GM19023 (cell line): Measurements from ENCODE around the gene ZBTB20.
"Not testable (repeated sequence)": the region's sequence is repeated elsewhere in the genome, so short reads cannot be mapped to it uniquely, and the experiment has no call there.

Experiments
- ATAC-seq: cut with Tn5 transposase; IDR thresholded peaks from one replicate; pipeline ENCODE4 v1.9.1; 2021; ENCODE audit warnings: mild to moderate bottlenecking, moderate library complexity; ENCODE audit not compliant: unreplicated experiment

ZBTB20 gene

GRCh38 chr3:115148142-115148790, 1.2 kb upstream of the ZBTB20 start:
- peak; percentile 2 for ATAC-seq

- ATAC-seq = peak; percentile 79
Measured at GRCh38 chr3:115147329-115148141, 447 bp upstream of the ZBTB20 start.

DNA sequence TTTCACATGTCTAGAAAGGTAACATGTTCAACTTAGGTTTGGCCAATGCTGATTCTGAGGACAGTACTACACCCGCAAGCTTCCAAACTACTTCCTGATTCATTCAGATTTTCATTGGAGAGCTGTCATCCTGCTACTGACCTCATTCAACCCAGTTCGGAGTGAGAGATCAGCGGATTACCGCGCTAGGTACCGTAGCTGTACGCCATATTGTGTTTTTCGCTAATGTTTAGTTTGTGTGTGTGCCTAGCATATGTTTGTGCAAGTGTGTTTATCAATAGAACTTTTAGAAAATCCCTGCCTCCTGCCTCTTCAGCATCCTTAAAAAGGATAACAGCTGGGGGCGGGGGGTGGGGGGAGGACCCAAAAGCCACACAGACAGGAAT, 1.1 kb downstream of the ZBTB20 start:
- no peak for ATAC-seq

- ATAC-seq = peak; percentile 69
Measured at GRCh38 chr3:115141033-115141757, 5.9 kb downstream of the ZBTB20 start.

GRCh38 chr3:115139072-115139471, 8.0 kb downstream of the ZBTB20 start:
- no peak for ATAC-seq

- no peak for ATAC-seq
Measured at GRCh38 chr3:115134648-115135347, 12.3 kb downstream of the ZBTB20 start.

DNA sequence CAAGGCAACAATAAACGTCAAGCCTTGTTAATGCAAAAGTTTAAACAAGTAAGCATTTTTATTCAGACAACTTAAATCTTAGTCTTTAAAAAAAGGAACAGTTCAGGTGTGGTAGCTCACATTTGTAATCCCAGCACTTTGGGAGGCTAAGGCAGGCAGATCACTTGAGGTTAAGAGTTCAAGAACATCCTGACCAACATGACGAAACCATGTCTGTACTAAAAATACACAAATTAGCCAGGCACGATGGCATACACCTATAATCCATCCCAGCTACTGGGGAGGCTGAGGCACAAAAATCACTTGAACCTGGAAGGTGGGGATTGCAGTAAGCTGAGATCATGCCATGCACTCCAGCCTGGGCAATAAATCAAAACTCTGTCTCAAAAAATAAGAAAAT, 19.9 kb downstream of the ZBTB20 start:
- no peak for ATAC-seq

GRCh38 chr3:115120597-115120996, 26.5 kb downstream of the ZBTB20 start:
- ATAC-seq = no peak

DNA sequence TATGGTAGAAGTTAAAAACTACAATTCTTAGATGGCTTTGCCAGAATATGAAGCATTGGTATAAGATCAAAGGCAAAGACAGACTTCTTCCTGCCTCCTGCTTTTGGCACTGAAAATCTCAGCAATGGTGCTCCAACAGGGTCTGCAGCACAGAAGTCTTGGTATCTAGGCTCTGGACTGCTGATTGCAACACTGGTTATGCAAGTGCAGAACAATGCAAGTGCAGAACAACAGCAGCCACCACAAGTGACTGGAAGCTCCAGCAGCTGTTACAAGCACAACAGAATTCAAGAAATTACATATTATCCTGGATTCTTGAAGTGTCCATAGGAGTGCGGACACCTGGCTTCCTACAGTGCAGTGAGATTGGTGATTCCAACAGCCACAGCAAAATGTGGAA, 33.7 kb downstream of the ZBTB20 start:
- ATAC-seq = no peak

DNA sequence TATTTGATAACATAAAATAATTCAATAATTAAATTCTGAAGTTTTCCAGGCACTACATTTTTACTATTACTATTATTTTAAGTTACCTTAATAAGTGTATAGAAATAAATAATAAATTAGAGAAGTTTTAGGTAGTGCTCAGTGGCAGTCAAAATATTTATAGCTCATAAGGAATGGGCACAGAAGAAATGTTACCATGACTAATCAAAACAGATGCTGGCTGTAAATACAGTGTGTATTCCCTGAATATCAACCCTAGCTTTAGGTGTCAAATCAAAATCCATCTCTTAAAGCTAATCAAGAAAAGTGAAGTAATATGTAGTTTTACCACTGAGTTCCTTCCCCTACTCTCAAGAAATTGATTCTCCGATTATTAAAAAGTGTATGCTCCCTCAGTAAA, 35.5 kb downstream of the ZBTB20 start:
- ATAC-seq = no peak

DNA sequence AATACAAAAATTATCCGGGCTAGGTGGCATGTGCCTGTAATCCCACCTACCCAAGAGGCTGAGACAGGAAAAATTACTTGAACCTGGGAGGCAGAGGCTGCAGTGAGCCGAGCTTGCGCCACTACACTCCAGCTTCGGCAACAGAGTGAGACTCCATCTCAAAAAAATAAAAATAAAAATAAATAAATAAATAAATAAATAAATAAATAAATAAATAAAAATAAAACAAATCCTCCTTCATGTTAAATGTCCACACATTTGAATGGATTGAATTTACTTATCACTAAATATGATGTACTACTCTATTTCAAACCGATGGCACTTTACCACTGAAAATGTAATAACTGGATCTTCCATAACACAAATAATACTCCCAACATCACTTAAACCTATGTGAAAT, 36.3 kb downstream of the ZBTB20 start:
- ATAC-seq = no peak

DNA sequence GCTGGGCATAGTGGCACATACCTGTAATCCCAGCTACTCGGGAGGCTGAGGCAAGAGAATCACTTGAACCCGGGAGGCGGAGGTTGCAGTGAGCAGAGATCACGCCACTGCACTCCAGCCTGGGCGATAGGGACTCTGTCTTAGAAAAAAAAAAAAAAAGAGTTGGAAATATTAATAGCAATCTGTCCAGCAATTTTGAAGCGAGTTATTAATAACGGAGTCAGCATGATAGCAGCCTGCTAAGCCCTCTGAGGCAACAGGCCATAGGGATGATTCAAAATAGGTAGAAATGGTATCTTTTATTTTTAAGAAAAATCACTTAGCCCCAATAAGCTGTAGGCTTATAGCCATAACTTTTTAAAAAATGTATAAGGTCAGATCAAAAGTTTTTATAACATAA, 37.0 kb downstream of the ZBTB20 start:
- not testable (repeated sequence) for ATAC-seq

GRCh38 chr3:115108614-115109013, 38.5 kb downstream of the ZBTB20 start:
- no peak for ATAC-seq

- no peak for ATAC-seq
Measured at GRCh38 chr3:115102046-115102445, 45.0 kb downstream of the ZBTB20 start.

GRCh38 chr3:115100806-115101205, 46.3 kb downstream of the ZBTB20 start:
- ATAC-seq = no peak

DNA sequence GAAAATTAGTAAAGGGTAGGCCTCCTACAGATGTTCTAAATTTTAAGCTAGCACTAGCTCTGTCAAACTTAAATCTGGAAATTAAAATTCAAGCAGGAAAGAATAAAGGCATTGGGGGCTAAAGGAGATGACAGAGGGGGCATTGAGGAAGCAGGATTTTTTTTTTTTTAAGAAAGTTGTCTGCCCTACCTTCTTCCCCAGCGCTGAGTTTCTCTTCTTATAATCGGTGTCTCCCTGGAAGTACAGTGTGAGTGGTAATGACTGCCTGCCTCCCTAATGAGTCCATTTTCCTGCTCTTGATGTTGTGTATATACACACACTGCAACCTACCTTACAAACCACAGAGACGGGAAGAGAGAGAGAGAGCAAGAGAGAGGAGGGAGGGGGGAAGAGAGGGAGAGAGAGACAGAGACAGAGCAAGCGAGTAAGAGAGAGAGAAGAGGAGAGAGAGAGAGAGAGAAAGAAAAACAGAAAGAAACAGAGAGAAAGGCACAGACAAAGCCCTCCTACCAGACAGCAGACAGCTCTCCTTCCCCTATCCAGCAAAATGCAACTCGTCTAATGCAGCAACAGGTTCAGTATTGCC, 47.0 kb downstream of the ZBTB20 start:
- ATAC-seq = peak; percentile 69

- ATAC-seq = peak; percentile 14
Measured at GRCh38 chr3:115099134-115099985, 47.7 kb downstream of the ZBTB20 start.

GRCh38 chr3:115098354-115099073, 48.6 kb downstream of the ZBTB20 start:
- ATAC-seq = no peak

DNA sequence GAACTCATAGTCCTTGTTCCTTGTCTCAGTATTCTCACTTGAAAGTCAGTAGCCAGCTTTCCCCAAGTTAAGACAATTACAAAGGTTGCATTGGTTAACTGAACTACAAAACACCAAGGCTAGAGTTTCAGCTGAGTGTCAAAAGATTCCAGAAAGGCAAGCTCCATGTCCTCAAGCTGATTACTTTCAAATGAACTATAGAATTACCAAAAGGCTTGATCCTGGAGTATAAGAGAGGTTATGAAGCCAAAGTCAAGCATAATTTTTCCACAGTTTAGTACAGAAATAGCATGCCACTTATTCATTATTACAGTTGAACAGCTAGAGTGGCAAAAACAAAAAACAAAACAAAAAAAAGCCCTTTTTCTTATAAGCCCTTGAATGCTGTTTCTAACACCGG, 51.9 kb downstream of the ZBTB20 start:
- ATAC-seq = no peak
